AG09319 (cell line): Measurements from ENCODE around the gene TRIM29.

Experiments
- DNase-seq: peaks from one replicate; pipeline ENCODE4 v3.0.0-alpha.2; 2010; ENCODE audit warnings: low read depth; ENCODE audit errors: extremely low read depth
- TF ChIP-seq, protein P1 (sequence below): IDR thresholded peaks from 2 replicates; pipeline ENCODE4 v1.5.1; 2011; ENCODE audit warnings: low read depth, mild to moderate bottlenecking, inconsistent platforms, low read length, moderate library complexity

The TRIM29 gene

DNA sequence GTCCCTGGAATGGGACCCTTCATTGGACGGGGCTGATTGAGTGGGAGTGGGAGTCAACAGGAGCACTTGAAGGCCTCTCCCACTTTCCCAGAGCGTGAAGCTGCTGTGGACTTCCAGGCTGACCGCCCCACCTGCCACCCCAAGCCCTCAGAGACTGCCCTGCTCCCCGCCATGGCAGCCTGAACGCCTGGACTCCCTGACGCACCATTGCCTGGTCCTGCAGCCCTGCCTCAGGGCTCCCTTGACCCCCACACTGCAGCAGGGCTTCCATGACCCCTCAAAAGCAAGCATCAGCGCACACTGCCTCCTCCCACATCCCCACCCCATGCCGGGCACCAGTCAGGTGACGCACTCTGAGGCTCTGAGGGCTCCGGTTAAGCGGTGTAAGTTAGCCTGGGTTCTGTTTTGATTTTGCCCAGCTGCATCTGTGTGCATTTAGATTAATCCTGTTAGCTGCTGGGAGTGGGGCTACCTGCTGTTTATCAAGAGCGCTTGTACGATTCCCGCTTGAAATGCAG, 39.4 kb downstream of the TRIM29 start:
- no peak for DNase-seq
- TF ChIP-seq, protein P1, sequence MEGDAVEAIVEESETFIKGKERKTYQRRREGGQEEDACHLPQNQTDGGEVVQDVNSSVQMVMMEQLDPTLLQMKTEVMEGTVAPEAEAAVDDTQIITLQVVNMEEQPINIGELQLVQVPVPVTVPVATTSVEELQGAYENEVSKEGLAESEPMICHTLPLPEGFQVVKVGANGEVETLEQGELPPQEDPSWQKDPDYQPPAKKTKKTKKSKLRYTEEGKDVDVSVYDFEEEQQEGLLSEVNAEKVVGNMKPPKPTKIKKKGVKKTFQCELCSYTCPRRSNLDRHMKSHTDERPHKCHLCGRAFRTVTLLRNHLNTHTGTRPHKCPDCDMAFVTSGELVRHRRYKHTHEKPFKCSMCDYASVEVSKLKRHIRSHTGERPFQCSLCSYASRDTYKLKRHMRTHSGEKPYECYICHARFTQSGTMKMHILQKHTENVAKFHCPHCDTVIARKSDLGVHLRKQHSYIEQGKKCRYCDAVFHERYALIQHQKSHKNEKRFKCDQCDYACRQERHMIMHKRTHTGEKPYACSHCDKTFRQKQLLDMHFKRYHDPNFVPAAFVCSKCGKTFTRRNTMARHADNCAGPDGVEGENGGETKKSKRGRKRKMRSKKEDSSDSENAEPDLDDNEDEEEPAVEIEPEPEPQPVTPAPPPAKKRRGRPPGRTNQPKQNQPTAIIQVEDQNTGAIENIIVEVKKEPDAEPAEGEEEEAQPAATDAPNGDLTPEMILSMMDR: no peak

DNA sequence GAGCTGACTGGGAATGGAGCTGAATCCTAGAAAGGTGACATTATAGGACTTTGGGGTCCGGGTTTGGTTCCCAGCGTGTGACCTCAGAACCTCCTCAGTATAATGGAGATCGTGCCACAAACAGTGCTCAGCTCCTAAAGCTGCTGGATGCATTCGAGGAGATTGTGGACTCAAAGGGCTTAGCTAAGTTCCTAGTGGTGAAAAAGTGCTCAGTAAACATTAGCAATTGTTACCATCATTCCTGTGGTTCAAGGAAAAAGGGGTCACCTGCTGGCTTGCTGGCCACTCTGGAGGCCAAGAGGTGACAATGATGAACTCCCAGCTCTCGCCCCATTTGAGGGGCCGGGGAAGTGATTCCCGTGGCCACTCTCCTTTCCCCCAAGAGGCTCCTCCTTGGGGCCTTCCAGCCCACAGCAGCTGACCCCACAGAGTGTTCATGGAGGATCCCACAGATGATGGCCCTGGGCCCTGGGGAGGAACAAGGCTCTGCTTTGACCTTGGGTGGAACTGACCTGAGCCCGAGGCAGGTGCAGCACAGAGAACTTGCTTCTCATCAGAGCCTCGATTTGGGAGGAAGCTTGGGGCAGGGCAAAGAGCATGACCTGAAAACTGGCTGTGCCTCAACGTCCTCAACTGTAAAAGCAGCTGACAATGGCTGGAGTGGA, 40.1 kb downstream of the TRIM29 start:
- TF ChIP-seq, protein P1: no peak
- no peak for DNase-seq

DNA sequence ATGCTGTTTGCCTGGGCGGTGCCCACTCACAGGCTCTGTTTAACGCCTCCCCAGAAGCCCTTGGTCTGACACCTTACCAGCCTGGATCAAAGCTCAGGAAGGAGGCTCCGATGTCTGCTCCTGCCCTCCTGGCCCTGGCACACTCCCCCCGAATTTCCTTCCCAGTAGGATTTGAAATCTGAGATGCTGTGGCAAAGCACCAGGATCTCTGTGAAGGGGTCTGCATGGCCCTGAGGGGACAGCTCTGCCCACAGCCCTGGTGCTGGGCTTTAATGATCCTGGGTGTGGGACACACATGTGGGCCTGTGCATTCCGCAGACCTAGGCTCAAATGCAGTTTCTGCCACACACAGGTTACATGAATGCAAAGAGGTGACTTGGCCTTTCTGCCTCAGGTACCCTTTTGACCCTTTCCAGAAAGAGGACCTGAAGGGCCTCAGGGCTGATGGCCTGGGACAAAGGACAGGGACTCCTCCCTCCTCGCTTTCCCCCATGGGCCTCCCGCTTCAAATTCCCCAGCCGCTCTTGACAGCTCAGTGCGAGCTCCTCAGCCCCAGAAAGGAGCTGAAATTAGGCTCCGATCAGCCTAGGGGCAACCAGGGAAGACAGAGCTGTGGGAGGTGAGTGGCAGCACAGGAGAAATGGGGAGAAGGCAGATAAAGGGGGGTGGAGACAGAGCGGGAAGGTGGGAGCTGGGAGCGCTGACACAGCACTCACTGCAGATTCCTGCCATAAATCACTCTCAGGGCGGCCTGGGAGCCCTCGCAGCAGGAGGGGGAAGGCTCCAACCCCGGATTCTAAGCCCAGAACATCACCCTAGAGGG, 41.3 kb downstream of the TRIM29 start:
- TF ChIP-seq, protein P1: no peak
- no peak for DNase-seq

DNA sequence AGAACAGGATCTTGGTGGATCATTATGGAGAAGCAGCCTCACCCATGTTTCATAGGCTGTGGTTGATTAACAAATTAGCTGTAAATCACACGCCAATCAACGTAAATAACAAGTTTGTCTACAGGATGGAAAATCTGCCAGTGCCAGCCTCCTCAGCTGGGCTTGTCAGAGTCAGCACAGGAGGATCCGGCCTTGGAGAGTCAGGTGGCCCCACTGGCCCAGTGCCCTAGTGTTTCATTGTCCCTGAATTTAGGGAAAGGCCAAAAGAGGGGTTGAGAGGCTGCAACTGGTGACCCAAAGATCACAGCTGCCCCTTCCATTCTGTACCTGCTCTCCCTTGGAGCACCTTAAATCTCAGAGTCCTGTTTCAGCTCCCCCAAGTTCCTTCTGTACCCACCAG, 42.4 kb downstream of the TRIM29 start:
- TF ChIP-seq, protein P1: no peak
- DNase-seq: no peak

DNA sequence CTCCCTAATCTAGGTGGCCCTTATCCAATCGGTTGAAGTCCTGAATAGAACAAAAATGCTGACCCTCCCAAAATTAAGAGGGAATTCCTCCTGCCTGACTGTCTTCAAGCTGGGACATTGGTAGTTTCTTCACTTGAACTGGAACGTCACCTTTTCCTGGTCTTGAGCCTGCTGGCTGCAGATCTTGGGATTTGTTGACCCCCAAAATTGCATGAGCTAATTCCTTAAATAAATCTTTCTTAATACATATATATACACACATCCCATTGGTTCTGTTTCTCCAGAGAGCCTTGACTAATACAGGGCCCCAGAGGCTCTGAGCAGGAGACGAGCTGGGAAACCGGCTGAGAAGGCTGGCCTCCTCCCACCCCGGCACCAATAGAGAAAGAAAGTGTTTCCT, 46.2 kb downstream of the TRIM29 start:
- no peak for DNase-seq
- TF ChIP-seq, protein P1: no peak

DNA sequence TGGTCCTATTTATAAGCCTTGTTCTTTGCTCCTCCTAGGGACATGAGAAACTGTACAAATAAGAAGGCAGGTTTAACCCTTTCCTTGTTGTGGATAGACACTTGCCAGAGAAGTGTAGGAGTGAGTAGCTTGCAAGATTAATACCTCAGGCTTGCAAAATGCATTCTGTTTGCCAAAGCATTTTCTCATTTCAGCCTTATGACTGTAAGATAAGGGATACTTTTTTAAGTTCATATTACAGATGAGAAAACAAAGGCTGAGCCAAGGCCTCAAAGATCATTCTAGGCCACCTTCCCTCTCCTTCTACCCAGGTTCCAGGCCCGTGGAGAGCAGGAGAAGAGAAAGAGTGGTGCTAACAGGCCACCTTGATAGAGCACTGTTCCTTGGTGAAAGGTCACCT, 46.8 kb downstream of the TRIM29 start:
- DNase-seq: no peak
- TF ChIP-seq, protein P1: no peak

DNA sequence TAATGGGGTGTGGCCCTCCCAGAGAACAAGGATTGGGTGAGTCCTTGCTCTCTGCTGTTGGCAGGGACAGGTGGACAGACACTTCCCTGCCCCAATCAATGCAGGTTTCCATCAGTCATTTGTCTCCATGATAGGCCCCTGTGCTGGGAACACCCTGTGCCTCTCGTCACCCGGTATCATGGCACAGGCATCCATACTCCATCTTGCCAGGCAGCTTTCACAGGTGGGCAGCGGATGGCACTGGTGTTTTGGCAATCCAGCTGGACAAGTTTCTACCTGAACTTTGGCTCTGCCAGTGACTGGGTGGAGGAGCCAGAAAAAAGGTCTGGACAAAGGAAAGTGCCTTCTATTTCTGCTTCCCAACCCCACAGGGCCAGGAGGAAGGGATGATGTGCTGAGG, 47.5 kb downstream of the TRIM29 start:
- no peak for DNase-seq
- TF ChIP-seq, protein P1: no peak
